IMR-90 (cell line): ENCODE data around the gene IKBIP.

Source experiments
- CEBPB ChIP-seq: IDR thresholded peaks from 2 replicates; pipeline ENCODE4 v1.6.1; 2012; ENCODE audit warnings: low read depth, low read length, improper control_type of control experiment
- CHD1 ChIP-seq: IDR thresholded peaks from 2 replicates; pipeline ENCODE4 v1.6.1; 2012; ENCODE audit warnings: low read depth, low read length, improper control_type of control experiment
- FOS ChIP-seq: fragments of 150-350 bp; IDR thresholded peaks from 2 replicates; pipeline ENCODE4 v1.6.1; 2016; ENCODE audit warnings: low read depth, low read length
- MAFK ChIP-seq: IDR thresholded peaks from 2 replicates; pipeline ENCODE4 v1.6.1; 2012; ENCODE audit warnings: low read depth, low read length, improper control_type of control experiment
- MXI1 ChIP-seq: IDR thresholded peaks from 2 replicates; pipeline ENCODE4 v1.6.1; 2012; ENCODE audit warnings: low read depth, mild to moderate bottlenecking, low read length, moderate library complexity, borderline replicate concordance
- POLR2A ChIP-seq: IDR thresholded peaks from 2 replicates; pipeline ENCODE4 v1.6.1; 2012; ENCODE audit warnings: mild to moderate bottlenecking, low read depth, low read length
- RFX5 ChIP-seq: IDR thresholded peaks from 2 replicates; pipeline ENCODE4 v1.8.0; 2012; ENCODE audit warnings: low read depth, mild to moderate bottlenecking, low read length, moderate library complexity
- SMC3 ChIP-seq: fragments of 150-350 bp; IDR thresholded peaks from 2 replicates; pipeline ENCODE4 v1.6.1; 2016; ENCODE audit warnings: low read depth, mild to moderate bottlenecking, antibody characterized with exemption, low read length, moderate library complexity
- TF ChIP-seq, protein P1 (sequence below): conservative IDR thresholded peaks from 2 replicates; pipeline ENCODE4 v1.5.1; 2012; ENCODE audit warnings: mild to moderate bottlenecking, low read depth, low read length, improper control_type of control experiment
- TF ChIP-seq, protein P2 (sequence below): fragments of 150-350 bp; IDR thresholded peaks from 2 replicates; pipeline ENCODE4 v1.6.1; 2017; ENCODE audit warnings: mild to moderate bottlenecking, antibody characterized with exemption, low read length, low read depth

DNA sequence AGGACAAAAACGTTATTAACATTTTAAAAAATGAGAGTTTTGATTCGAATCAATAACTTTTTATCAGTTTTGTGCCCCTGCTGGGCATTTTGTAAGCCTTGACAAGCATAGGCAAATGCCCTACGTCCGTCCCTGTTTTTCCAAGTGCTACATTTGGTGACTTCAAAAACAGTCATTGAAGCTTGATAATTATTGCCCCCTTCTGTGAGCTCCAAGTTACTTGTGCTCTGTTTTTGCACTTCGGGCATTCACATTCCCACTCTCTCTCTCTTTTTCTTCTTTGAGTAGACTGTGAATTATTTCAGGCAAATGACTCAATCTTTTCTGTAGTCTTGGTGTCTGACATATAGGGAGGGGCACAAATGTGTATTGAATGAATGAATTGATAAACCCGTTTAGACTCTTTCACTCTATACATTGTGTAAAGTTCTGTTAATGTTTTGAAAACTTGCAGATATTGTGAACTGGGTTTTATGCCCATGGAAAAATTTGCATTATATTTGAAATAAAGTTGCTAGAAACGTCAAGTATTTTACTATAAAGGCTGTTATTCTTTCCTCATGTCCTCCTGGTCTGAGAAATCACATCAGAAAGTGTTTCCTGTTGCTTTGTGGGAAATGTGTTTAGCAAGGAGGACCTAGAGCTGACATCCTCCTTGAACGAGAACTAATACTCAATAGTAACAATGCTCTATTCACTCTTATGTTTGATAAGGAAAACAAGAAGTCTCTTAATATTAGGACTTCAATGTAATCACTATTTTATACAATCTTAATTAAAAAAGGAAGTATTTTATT, 1.9 kb upstream of the IKBIP start:
- TF ChIP-seq, protein P1, sequence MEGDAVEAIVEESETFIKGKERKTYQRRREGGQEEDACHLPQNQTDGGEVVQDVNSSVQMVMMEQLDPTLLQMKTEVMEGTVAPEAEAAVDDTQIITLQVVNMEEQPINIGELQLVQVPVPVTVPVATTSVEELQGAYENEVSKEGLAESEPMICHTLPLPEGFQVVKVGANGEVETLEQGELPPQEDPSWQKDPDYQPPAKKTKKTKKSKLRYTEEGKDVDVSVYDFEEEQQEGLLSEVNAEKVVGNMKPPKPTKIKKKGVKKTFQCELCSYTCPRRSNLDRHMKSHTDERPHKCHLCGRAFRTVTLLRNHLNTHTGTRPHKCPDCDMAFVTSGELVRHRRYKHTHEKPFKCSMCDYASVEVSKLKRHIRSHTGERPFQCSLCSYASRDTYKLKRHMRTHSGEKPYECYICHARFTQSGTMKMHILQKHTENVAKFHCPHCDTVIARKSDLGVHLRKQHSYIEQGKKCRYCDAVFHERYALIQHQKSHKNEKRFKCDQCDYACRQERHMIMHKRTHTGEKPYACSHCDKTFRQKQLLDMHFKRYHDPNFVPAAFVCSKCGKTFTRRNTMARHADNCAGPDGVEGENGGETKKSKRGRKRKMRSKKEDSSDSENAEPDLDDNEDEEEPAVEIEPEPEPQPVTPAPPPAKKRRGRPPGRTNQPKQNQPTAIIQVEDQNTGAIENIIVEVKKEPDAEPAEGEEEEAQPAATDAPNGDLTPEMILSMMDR, result no peak
- TF ChIP-seq POLR2A (no peak), CHD1 (no peak), SMC3 (no peak), MXI1 (no peak), MAFK (no peak), CEBPB (no peak), RFX5 (no peak), FOS (no peak)
- TF ChIP-seq, protein P2, sequence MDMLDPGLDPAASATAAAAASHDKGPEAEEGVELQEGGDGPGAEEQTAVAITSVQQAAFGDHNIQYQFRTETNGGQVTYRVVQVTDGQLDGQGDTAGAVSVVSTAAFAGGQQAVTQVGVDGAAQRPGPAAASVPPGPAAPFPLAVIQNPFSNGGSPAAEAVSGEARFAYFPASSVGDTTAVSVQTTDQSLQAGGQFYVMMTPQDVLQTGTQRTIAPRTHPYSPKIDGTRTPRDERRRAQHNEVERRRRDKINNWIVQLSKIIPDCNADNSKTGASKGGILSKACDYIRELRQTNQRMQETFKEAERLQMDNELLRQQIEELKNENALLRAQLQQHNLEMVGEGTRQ, result no peak
